ENCODE measurements around the gene SLC2A4RG. TPM values are rescaled to one million over a fixed set of nuclear protein-coding genes. Genes with fewer than 3 reads are reported as not detected.

SLC2A4RG gene
- total and polyA plus RNA-seq, 2 experiments from 2014 or later = 21.3 to 63.9 TPM

- Histone ChIP-seq H3K4me2 (ENCODE audit: unreplicated experiment) (no peak overlapping the region), H3F3A (ENCODE audit: insufficient read depth) (no peaks in the 10 kb centered on the region), H3K27ac (no peak overlapping the region), H3K27me3 (replicated peaks; ENCODE audit: insufficient read depth) (no peaks in the 10 kb centered on the region), H3K79me2 (ENCODE audit: insufficient read depth) (no peaks in the 10 kb centered on the region), H3K36me3 (ENCODE audit: low read depth) (no peaks in the 10 kb centered on the region), H3K4me3 (no peak overlapping the region), H3K9me3 (ENCODE audit: low read depth) (no peaks in the 10 kb centered on the region), H4K20me1 (ENCODE audit: insufficient read depth) (no peaks in the 10 kb centered on the region), H3K4me1 (ENCODE audit: insufficient read depth) (no peaks in the 10 kb centered on the region), H3K9ac (no peak overlapping the region), H2AFZ (no peak overlapping the region), H3K9me2 (ENCODE audit: insufficient read depth) (no peaks in the 10 kb centered on the region)
- in situ Hi-C loops (cut with MboI) = no loop called here
- TF ChIP-seq EZH2 (IDR thresholded peaks at IDR 0.05; ENCODE audit: insufficient read depth, poor library complexity, severe bottlenecking) (no peak), EZH2phosphoT487 (IDR thresholded peaks at IDR 0.05; ENCODE audit: insufficient read depth, low read depth) (no peak)
- 85% methylated on average over 15 to 16 of the region's 16 CpGs for WGBS, 2 experiments (ENCODE audit: low coverage in 1 of 2, low lambda C conversion rate in 2 of 2, missing lambda C conversion rate in 2 of 2)
- no peak for DNase-seq
Observed at GRCh38 chr20:63765082-63765873, 25.7 kb downstream of the SLC2A4RG start.

GRCh38 chr20:63765902-63766301 is 26.3 kb downstream of the SLC2A4RG start:
- no peaks in the 10 kb centered on the region for H4K20me1 ChIP-seq (ENCODE audit: insufficient read depth)
- no peak overlapping the region for H3K9ac ChIP-seq
- in situ Hi-C loops (cut with MboI) = no loop called here
- no peak for DNase-seq
- WGBS, 2 experiments (ENCODE audit: low coverage in 1 of 2, low lambda C conversion rate in 2 of 2, missing lambda C conversion rate in 2 of 2) = 84 to 87% methylated on average over 6 to 7 of the region's 7 CpGs
- no peak overlapping the region for H3K4me2 ChIP-seq (ENCODE audit: unreplicated experiment)
- H2AFZ ChIP-seq = no peak overlapping the region
- no peaks in the 10 kb centered on the region for H3K9me3 ChIP-seq (ENCODE audit: low read depth)
- H3K36me3 ChIP-seq (ENCODE audit: low read depth) = no peaks in the 10 kb centered on the region
- H3K4me1 ChIP-seq (ENCODE audit: insufficient read depth) = no peaks in the 10 kb centered on the region
- no peak overlapping the region for H3K27ac ChIP-seq
- TF ChIP-seq EZH2 (IDR thresholded peaks at IDR 0.05; ENCODE audit: insufficient read depth, poor library complexity, severe bottlenecking) (no peak), EZH2phosphoT487 (IDR thresholded peaks at IDR 0.05; ENCODE audit: insufficient read depth, low read depth) (no peak)
- H3F3A ChIP-seq (ENCODE audit: insufficient read depth) = no peaks in the 10 kb centered on the region
- H3K9me2 ChIP-seq (ENCODE audit: insufficient read depth) = no peaks in the 10 kb centered on the region
- H3K27me3 ChIP-seq (replicated peaks; ENCODE audit: insufficient read depth) = no peaks in the 10 kb centered on the region
- no peak overlapping the region for H3K4me3 ChIP-seq
- H3K79me2 ChIP-seq (ENCODE audit: insufficient read depth) = no peaks in the 10 kb centered on the region

- no peak overlapping the region for H2AFZ ChIP-seq
- H3F3A ChIP-seq (ENCODE audit: insufficient read depth) = no peaks in the 10 kb centered on the region
- no peaks in the 10 kb centered on the region for H3K9me2 ChIP-seq (ENCODE audit: insufficient read depth)
- no peaks in the 10 kb centered on the region for H4K20me1 ChIP-seq (ENCODE audit: insufficient read depth)
- 89 to 94% methylated on average over 33 to 38 of the region's 38 CpGs for WGBS, 2 experiments (ENCODE audit: low coverage in 1 of 2, low lambda C conversion rate in 2 of 2, missing lambda C conversion rate in 2 of 2)
- in situ Hi-C loops (cut with MboI) = no loop called here
- H3K79me2 ChIP-seq (ENCODE audit: insufficient read depth) = no peaks in the 10 kb centered on the region
- H3K36me3 ChIP-seq (ENCODE audit: low read depth) = no peaks in the 10 kb centered on the region
- no peak for DNase-seq
- H3K9ac ChIP-seq = no peak overlapping the region
- no peak overlapping the region for H3K27ac ChIP-seq
- H3K4me1 ChIP-seq (ENCODE audit: insufficient read depth) = no peaks in the 10 kb centered on the region
- TF ChIP-seq EZH2 (IDR thresholded peaks at IDR 0.05; ENCODE audit: insufficient read depth, poor library complexity, severe bottlenecking) = no peak
- no peak for TF ChIP-seq EZH2phosphoT487 (IDR thresholded peaks at IDR 0.05; ENCODE audit: insufficient read depth, low read depth)
- no peaks in the 10 kb centered on the region for H3K9me3 ChIP-seq (ENCODE audit: low read depth)
- H3K4me3 ChIP-seq = no peak overlapping the region
- no peaks in the 10 kb centered on the region for H3K27me3 ChIP-seq (replicated peaks; ENCODE audit: insufficient read depth)
- no peak overlapping the region for H3K4me2 ChIP-seq (ENCODE audit: unreplicated experiment)
Observed at GRCh38 chr20:63766695-63767426, 27.3 kb downstream of the SLC2A4RG start.

- Histone ChIP-seq H3K4me3 (no peak overlapping the region), H3K27me3 (replicated peaks; ENCODE audit: insufficient read depth) (no peaks in the 10 kb centered on the region), H3K27ac (no peak overlapping the region), H3K9me3 (ENCODE audit: low read depth) (no peaks in the 10 kb centered on the region), H3F3A (ENCODE audit: insufficient read depth) (no peaks in the 10 kb centered on the region), H4K20me1 (ENCODE audit: insufficient read depth) (no peaks in the 10 kb centered on the region), H3K36me3 (ENCODE audit: low read depth) (no peaks in the 10 kb centered on the region), H3K79me2 (ENCODE audit: insufficient read depth) (no peaks in the 10 kb centered on the region), H3K9ac (no peak overlapping the region), H2AFZ (no peak overlapping the region), H3K4me1 (ENCODE audit: insufficient read depth) (no peaks in the 10 kb centered on the region), H3K9me2 (ENCODE audit: insufficient read depth) (no peaks in the 10 kb centered on the region), H3K4me2 (ENCODE audit: unreplicated experiment) (no peak overlapping the region)
- DNase-seq = no peak
- in situ Hi-C loops (cut with MboI) = no loop called here
- 79 to 81% methylated on average over 18 of the region's 18 CpGs for WGBS, 2 experiments (ENCODE audit: low coverage in 1 of 2, low lambda C conversion rate in 2 of 2, missing lambda C conversion rate in 2 of 2)
- TF ChIP-seq EZH2 (IDR thresholded peaks at IDR 0.05; ENCODE audit: insufficient read depth, poor library complexity, severe bottlenecking) (no peak), EZH2phosphoT487 (IDR thresholded peaks at IDR 0.05; ENCODE audit: insufficient read depth, low read depth) (no peak)
Observed at GRCh38 chr20:63767456-63767855, 27.9 kb downstream of the SLC2A4RG start.

Data from GM23248 (cell line).